Stimulated activated CD8-positive, alpha-beta memory T cell treated with anti-CD3 and anti-CD28 coated beads, Interleukin-15, amount 100 ng/mL, for 24 hours (primary cell): Measurements from ENCODE around the gene CD151.
A peak's percentile ranks its signal among the peaks of the same experiment; 100 is the strongest.

Experiments used
- DNase-seq: peaks from one replicate; pipeline ENCODE4 v3.0.0-alpha.2; 2020; ENCODE audit warnings: low read depth

Gene CD151

DNA sequence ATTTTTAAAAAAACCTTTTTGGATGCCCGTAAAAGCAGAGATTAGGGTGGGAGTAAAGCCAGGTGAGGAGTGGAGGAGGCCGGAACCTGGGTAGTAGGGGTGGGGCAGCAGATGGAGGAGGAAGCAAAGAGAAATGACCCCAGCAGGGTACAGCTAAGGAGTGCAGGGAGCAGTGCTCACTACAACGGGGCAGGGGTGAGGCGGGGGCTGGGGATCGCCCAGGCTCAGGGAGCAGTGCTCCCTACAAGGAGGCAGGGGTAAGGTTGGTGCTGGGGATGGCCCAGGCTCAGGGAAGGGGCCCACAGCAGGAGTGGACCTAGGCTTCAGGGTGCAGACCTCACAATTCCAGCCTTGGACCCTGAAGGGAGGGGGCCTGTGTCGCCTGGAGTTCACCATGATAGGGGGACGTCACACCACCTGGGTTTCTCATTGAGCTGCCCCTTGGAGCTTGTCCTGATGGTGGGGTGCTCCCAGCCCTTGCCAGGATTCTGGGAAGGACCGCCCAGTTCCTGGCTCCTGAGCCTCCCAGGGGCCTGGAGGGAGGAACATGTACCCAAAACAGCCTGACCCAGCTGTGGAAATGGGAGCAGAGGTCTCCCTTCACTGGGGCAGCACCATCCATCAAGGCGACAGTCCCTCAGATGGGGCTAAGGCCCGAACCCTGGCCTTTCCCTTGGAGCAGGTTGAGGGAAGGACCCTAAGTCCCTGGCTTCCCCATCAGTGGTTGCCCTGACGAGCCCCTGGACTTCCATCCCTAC, 16.9 kb upstream of the CD151 start:
- no peak for DNase-seq

DNA sequence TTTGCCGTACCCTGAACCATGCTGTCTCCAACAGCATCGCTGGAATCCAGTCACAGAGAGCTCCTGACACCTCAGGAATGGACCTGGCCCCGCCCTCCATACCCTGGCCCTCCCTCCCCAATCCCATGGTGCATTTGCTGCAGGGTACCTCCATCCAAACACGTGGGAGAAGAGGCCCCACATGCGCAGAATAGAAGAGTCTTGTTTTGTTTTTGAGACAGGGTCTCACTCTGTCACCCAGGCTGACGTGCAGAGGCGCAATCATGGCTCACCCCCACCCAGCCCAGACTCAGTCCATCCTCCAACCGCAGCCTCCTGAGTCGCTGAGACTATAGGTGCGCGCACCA, 16.3 kb upstream of the CD151 start:
- DNase-seq = no peak

DNA sequence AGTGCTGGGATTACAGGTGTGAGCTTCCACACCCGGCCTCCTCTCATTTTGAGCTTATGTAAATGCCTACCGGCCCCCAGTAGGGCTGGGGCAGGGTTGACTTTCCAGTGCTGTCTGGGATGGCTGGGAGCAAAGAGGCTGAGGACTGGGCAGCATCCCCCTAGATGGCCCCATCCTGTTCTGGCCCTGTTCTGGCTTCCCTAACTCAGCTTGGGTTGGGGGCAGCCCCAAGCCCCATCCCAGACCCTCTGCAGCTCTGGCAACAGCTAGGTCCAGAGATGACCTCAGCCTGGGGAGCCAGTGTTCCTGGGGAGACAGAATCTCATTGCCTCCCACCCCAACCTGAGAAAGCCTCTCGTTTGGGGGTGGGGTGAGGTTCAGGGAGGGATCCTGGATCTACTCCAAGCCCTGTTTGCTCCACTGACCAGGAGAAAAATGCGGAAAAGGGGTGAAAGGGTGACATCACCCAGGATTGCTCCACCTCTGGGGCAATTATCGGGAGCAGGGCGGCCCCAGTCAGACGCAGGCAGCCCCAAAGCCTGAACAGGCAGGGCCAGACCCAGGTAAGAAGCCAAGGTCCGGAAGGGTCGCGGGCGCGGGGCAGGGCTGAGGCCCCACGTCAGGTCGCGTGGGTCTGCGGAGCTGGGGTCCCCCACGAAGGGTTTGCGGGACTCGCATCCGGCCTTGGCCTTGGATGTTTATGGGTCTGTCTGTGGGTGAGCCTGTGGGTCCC, 14.2 kb upstream of the CD151 start, which contains the start of gene PNPLA2:
Gene PNPLA2 (plus strand): TSS at position 519 of the 733 bp plus-strand sequence. CDS start 805 bp downstream, outside the sequence.
- DNase-seq = no peak

DNA sequence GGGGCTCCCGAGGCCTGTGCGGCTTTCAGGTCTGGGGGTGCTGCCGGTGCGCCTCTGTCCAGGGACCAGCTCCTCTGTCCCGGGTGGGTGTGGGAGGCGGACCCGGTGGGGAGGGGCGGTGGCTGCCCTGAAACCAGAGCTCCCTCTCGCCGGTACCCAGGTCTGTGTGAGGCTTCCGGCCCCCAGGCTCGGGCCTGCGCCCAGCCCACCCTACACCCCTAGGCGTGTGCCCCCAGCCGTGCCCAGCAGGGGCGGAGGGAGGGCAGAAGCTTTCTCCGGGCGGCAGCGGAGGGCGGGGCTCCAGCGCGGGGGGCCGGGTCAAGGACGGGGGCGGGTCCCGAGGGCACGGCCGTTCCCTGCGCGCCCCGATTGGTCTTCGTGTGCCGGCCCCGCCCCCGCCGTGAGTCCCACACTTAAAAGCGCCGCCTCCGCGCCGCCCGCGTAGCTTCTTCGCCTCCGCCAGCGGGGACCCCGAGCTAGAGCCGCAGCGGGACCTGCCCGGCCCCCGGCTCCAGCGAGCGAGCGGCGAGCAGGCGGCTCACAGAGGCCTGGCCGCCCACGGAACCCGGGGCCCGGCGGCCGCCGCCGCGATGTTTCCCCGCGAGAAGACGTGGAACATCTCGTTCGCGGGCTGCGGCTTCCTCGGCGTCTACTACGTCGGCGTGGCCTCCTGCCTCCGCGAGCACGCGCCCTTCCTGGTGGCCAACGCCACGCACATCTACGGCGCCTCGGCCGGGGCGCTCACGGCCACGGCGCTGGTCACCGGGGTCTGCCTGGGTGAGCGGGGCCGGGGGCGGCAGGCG, 13.4 kb upstream of the CD151 start:
- peak; percentile 88 for DNase-seq

DNA sequence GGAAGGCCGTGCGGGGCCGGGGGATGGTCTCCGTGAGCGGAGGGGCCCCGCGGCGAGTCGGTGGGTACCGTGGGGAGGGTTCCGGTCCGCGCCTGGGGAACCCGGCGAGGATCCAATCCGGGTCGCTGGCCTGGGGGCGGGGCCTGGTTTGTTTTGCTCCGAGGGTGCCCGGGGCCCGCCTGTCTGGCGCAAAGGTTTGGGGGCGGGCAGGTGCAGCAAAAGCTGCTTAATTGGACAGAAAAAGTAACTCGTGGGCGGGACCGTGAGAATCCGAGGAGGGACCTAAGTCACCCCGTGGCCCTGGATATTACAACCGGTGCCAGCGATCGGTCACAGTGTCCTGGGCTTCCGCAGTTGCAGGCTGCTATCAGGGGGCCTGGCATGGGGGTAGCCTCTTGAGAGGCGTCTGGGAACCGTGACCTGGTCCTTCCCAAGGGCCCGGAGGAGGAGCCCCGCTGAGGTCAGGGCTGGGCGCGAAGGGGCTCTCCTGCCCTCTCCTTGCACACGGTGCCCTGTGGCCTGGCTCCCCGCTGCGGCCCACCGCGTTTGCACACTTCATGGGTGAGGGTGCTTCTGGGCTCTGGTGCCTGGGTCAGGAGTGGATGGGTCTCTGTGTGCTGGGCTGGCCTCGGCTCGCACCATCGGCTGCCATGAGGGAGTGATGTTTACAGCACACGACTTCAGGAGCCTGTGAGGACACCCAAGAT, 12.7 kb upstream of the CD151 start:
- DNase-seq = peak; percentile 76

DNA sequence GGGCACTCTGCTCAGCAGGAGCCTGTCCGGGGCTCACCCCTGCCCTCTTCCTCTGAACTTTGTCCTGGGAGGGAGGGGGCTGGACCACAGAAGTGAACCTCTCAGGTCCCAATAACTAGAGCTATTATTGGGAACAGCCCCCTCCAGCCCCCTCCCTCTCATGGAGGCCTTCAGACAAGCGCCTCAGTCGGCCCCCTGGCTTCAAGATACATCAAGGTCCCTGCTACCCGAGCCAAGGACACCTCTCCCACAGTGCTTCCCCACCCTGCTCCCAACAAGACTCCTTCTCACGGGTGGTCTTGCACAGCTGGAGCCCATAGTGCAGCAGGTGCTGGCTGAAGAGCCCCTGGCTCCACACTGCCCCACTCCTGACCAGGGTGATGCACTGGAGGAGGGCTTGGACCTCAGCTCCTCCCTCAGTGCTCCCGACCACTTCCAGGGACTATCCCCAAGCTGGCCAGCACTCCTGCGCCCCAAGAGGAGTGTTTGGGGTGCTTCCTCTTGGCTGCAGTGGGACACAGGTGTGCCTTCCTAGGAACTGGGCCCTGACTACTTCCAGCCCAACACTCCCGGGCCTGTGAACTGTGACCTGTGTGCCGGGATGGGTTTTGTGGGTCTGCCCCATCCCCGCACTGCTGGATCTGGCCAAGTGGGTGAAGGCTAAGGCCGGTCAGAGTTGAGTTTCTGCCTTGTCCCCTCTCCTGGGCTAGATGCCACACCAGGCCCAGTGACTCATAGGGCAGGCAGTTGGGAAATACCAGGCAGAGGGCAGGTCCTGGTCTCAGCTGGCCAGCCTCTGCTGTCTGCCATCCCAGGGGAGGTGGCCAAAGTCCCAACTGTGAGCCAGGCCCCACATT, 11.9 kb upstream of the CD151 start:
- no peak for DNase-seq

DNA sequence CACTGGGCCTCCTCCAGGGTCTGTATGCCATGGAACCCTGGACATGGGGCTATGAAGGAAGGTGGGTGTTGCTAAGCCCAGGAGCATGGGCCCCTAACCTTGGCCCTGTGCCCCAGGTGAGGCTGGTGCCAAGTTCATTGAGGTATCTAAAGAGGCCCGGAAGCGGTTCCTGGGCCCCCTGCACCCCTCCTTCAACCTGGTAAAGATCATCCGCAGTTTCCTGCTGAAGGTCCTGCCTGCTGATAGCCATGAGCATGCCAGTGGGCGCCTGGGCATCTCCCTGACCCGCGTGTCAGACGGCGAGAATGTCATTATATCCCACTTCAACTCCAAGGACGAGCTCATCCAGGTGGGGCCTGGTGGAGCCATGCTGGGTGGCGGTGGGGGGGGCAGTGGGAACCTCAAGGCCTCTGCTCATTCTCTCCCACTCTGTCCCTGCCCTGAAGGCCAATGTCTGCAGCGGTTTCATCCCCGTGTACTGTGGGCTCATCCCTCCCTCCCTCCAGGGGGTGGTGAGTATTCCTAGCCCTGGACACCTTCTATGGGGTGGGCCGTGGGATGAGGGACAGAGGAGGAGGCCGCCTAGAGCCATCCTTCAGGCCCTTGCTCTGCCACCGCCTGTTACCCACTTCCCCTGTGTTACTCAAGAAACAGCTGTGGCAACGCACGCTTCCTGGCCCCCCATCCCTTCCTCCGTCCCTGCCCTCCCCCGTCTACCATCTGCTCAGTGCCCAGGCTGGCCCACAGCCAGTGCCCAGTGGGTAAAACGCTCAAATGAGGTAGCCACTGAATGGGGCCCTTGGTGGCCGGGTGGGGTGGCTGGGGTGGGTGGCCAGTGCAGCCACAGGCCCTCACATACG, 11.0 kb upstream of the CD151 start:
- no peak for DNase-seq

DNA sequence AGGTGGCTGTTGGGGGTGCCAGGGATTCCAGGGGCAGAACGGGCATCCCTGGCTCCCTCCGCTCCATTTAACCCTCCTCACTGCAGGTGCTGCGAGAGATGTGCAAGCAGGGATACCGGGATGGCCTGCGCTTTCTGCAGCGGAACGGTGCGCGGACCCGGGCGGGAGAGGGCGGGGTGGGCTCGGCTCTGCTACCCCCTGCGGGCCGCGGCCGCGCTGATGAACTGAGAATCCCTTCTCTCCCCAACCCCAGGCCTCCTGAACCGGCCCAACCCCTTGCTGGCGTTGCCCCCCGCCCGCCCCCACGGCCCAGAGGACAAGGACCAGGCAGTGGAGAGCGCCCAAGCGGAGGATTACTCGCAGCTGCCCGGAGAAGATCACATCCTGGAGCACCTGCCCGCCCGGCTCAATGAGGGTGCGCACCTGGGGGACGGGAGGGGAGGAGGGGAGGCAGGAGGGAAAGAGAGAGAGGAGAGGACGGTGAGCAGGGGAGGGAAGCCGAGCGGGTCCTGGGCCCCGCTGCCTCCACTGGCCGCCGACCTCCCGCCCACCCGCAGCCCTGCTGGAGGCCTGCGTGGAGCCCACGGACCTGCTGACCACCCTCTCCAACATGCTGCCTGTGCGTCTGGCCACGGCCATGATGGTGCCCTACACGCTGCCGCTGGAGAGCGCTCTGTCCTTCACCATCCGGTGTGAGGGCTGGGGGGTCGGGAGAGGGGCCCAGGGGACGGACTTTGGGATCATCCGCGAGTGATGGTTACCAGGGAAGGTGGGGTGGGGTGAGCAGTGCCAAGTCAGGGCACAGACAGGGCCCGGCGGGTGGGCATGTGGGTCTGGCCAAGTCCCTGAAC, 9.1 kb upstream of the CD151 start:
- DNase-seq = no peak

DNA sequence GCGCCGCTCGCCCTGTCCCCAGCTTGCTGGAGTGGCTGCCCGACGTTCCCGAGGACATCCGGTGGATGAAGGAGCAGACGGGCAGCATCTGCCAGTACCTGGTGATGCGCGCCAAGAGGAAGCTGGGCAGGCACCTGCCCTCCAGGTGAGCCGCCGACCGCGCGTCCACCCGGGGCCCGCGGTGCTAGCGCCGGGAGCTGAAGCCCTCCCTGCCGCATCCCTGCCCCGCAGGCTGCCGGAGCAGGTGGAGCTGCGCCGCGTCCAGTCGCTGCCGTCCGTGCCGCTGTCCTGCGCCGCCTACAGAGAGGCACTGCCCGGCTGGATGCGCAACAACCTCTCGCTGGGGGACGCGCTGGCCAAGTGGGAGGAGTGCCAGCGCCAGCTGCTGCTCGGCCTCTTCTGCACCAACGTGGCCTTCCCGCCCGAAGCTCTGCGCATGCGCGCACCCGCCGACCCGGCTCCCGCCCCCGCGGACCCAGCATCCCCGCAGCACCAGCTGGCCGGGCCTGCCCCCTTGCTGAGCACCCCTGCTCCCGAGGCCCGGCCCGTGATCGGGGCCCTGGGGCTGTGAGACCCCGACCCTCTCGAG, 8.4 kb upstream of the CD151 start:
- no peak for DNase-seq

DNA sequence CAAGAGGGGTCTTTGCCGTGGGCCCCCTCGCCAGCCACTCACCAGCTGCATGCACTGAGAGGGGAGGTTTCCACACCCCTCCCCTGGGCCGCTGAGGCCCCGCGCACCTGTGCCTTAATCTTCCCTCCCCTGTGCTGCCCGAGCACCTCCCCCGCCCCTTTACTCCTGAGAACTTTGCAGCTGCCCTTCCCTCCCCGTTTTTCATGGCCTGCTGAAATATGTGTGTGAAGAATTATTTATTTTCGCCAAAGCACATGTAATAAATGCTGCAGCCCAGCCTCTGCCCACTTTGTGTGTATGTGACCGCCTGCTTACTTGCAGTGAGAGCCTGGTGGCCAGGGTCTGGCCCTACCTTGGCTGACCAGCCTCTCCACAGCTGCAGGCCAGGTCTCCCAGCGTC, 7.8 kb upstream of the CD151 start:
- no peak for DNase-seq

DNA sequence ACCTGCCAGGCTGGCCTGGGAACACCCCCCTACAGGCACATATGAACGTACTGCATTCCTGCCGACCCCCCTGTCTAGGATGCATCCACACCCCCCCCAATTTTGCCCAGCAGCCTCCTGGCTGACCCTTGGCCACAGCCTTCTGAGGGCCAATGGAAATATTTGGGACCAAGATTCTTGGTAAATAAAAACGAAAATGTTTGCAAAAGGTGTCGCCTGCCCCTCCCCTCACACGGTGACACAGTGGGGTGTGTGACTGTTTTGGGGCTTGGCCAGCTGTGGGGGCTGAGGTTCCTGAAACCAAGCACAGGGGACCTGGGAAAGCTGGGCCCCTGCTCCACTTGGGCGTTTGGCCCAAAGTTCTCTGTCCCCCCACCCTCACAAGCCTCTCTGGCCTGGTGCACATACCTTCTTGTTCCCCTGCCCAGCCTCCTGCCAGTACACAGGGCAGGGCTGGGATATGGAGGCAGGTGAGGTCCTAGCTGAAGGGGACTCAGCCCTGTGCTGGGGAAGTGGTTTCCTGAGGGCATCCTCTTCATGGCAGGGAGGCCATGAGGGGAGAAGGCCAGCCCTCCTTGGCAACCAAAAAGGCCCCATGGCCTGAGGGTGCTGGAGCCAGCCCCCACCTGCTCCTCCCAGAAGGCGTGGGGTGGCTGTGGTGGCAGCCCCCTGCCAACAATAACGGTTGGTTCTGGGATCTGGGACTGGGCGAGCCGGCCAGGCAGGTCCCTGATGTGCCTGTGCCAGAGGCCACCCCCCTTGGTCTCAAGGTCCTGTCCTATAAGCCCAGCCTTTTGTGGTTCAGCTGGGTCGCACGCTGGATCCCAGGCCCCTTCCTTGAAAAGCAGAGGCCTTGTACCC, 7.2 kb upstream of the CD151 start:
- no peak for DNase-seq

DNA sequence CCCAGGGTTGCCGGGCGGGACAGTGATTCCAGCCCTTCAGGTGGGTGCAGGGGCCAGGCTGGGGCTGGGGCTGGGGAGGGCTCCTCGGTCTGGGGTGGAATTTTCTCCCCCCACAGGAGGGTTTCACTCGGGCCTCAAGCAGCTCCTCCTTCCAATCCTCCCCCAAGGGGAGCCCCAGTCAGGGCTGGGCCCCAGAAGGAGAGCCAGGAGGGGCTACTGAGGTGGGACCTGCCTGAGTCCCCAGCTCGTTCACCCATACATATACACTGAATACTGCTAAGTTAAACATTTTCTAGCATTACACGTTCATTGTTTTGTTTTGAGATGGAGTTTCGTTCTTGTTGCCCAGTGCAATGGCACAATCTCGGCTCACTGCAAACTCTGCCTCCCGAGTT, 6.5 kb upstream of the CD151 start:
- no peak for DNase-seq

DNA sequence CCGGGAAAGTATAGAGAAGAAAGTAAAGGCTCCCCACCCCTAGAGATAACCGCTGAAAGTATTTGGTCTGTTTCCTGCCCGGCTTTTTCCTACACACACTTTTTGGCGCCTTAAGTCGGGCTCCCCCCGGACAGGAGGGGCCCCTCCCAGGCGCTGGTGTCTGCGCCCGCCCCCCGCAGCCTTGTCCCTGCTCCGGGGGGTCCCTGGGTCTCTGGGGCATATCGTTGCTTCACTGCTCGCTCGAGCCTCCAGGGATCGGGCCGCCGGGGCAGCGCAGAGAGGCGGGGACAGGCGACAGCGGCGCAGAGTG, 6.0 kb upstream of the CD151 start:
- no peak for DNase-seq

DNA sequence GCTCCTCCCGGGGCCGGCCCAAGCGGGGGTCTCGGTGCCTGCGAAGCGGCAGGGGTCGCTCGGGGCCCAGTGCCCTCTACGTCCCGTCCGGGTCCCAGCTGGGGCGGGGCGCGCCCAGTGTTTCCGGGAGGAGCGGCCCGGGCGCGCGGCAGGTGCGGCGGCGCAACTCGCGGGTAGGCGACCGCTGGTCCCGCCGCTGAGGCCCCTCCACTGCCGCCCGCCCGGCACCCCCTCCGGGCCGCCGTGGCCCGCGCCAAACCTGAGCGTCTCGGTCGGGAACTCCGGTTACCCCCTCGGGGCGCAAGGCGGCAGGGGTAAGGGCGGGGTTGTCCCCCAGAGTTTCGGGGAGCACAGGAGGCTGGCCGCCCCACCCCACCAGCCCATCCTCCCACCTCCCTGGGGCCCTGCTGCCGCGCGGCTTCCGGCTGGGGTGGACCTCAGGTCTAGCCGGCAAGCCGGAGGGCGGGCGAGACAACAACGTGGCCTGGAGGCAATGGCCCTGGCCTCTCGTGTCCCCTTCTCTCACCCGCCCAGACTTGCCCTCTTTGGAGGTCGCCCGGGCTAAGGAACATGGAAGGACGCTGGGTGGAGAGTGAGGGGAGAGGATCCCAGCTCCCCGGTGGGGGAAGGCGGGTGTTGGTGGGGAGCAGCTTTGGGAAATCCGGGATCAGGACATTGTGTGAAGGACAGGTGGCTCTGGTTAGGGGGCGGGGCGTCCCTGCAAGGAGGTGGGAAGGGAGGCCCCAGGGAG, 5.4 kb upstream of the CD151 start:
- no peak for DNase-seq

DNA sequence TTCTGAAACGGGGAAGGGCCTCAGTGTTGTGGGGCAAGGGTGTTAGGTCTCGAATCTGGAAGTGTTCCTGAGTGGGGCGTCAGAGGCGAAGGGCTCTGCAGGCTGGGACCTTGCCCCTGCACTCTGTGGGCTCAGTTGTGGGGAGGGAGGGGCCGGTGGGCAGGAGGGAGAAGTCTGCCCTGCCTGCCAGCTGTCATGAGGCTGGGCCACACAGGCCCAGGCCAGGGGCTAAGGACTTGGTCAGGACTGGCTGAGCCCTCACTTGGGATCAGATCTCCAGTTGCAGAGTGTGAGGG, 4.9 kb upstream of the CD151 start, which contains the start of gene CRACR2B:
Gene CRACR2B (plus strand): TSS at position 23 of the 296 bp plus-strand sequence. CDS start 689 bp downstream, outside the sequence.
- no peak for DNase-seq

DNA sequence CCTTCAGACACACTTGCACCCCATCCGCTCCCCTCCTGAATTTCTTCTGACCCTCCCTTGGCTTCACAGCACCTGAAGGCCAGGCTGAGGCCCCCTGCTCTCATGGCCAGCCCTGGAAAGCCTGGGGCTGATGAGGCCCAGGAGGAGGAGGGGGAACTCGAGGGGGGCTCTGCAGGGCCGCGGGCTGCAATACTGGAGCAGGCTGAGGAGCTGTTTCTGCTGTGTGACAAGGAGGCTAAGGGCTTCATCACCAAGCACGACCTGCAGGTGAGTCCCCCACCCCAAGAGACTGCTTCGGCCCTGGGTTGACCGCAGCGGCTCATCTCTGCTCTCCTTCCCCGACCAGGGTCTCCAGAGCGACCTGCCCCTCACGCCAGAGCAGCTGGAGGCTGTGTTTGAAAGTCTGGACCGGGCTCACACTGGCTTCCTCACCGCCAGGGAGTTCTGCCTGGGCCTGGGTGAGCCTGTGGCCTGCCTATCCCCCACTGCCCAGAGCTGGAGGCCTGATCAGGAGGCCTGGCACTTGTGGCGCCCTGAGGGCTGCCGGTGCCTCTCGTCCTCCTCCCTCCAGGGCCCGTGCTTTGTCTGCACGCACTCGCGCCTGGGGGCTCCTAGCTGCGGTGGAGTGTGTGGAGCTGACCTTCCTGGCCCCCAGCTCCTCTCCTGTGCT, 4.1 kb upstream of the CD151 start:
- no peak for DNase-seq
